Stomach (tissue), 19 donors: ENCODE results near the gene DUSP9. TPM values are rescaled to one million over a fixed set of nuclear protein-coding genes. Genes with fewer than 3 reads are reported as not detected.

Experiments
- DNase-seq, 2 donors: peaks; one replicate each; pipeline versions ENCODE4 v3.0.0 to v3.0.0-alpha.2; 2013 to 2019
- H3K27ac ChIP-seq, 5 donors: fragments of 200-600 bp in 4 of 5; sonication (generic) in 4 of 5; one replicate each; pipeline ENCODE4 v1.5.1; 2013 to 2019; ENCODE audit warnings: mild to moderate bottlenecking in 1 of 5, moderate library complexity in 1 of 5
- H3K27me3 ChIP-seq, 3 donors: fragments of 200-600 bp; sonication (generic); one replicate each; pipeline ENCODE4 v1.5.1; 2017 to 2019; ENCODE audit warnings: mixed run types in 1 of 3
- H3K36me3 ChIP-seq, 4 donors: fragments of 200-600 bp; sonication (generic); 1 replicate in 3 of 4; 2 replicates in 1 of 4; pipeline ENCODE4 v1.5.1; 2016 to 2019
- H3K4me1 ChIP-seq, 4 donors: fragments of 200-600 bp; sonication (generic); one replicate each; pipeline ENCODE4 v1.5.1; 2016 to 2019
- H3K4me3 ChIP-seq, 4 donors: fragments of 200-600 bp; sonication (generic) in 3 of 4; one replicate each; pipeline ENCODE4 v1.5.1; 2016 to 2019; ENCODE audit warnings: mild to moderate bottlenecking in 1 of 4
- H3K9me3 ChIP-seq, 4 donors: fragments of 200-600 bp; sonication (generic); one replicate each; pipeline ENCODE4 v1.5.1; 2016 to 2019
- EP300 ChIP-seq: sonication (generic); formaldehyde crosslinking; IDR thresholded peaks from one replicate; pipeline ENCODE4 v1.6.1; 2017; ENCODE audit warnings: antibody characterized with exemption
- POLR2A ChIP-seq, 4 donors: fragments of 450-650 bp; IDR thresholded peaks; one replicate each; pipeline ENCODE4 v1.6.1; 2016; ENCODE audit warnings: antibody characterized with exemption in 4 of 4, control low read depth in 2 of 4, mild to moderate bottlenecking in 1 of 4, moderate library complexity in 1 of 4
- POLR2AphosphoS5 ChIP-seq, 3 donors: sonication (generic); formaldehyde crosslinking; IDR thresholded peaks; one replicate each; pipeline ENCODE4 v1.6.1; 2016; ENCODE audit warnings: antibody characterized with exemption in 3 of 3
- WGBS, 5 donors: extraction: QIAGEN DNeasy Blood & Tissue Kit in 3 of 5; methylation state at CpG; one replicate each; pipeline versions ENCODE4 v1.1.5 to v1.1.7; 2013 to 2018; 5-methylcytosine and 5-hydroxymethylcytosine counted together
- intact Hi-C: fragments of 100-400 bp; cut with DNase I; formaldehyde crosslinking; loops from one replicate; pipeline ENCODE4 v1.15.1; 2023; ENCODE audit warnings: low total_unique reads
- long read RNA-seq, 10 donors: transcript quantifications; one replicate each; lab custom pipeline, GENCODE V29; 2026
- polyA plus RNA-seq, 3 donors: library from polyadenylated mRNA; stranded (reverse); fragments of 200-250 nt; gene quantifications; one replicate each; pipeline ENCODE4 v1.2.3, GENCODE V29; 2013
- total RNA-seq, 5 donors: library from RNA; depleted of rRNA; stranded (reverse); fragments of >200 nt; gene quantifications; one replicate each; pipeline versions ENCODE4 v1.1.0 to v1.2.3, GENCODE V29; 2014 to 2016
- TF ChIP-seq, protein P1 (sequence below), 7 experiments: fragments of 450-650 bp in 4 of 7; fragments of 200-600 bp in 3 of 7; sonication (generic) in 3 of 7; IDR thresholded peaks; one replicate each; pipeline ENCODE4 v1.5.1; 2016 to 2019; ENCODE audit warnings: antibody characterized with exemption in 7 of 7, control low read depth in 2 of 7, mild to moderate bottlenecking in 1 of 7
- donor health status: healthy with polysubstance abuse.
- donor health status: Bipolar disorder and iron deficiency.
- donor health status: healthy.

DUSP9 gene, protein sequence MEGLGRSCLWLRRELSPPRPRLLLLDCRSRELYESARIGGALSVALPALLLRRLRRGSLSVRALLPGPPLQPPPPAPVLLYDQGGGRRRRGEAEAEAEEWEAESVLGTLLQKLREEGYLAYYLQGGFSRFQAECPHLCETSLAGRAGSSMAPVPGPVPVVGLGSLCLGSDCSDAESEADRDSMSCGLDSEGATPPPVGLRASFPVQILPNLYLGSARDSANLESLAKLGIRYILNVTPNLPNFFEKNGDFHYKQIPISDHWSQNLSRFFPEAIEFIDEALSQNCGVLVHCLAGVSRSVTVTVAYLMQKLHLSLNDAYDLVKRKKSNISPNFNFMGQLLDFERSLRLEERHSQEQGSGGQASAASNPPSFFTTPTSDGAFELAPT
- total RNA-seq (under 1 TPM in 1 of 5 donors, not detected in 4; 0.18 TPM), polyA plus RNA-seq (under 1 TPM in 1 of 3 donors, not detected in 2; 0.25 TPM)
- long read RNA-seq, donor 1, result 0 reads
- long read RNA-seq, donor 2, result 0 reads
- long read RNA-seq, donor 3, result 0 reads
- long read RNA-seq, donor 4, result 0 reads
- long read RNA-seq, donor 5, result 0 reads
- long read RNA-seq, donor 6, partial matches to known transcripts, result 0 of 1 reads
- long read RNA-seq, donor 6, other reads (novel, unspliced or antisense), result 0 of 1 reads
- long read RNA-seq, donor 7, result 0 reads
- long read RNA-seq, donor 8, result 0 reads
- long read RNA-seq, donor 9, partial matches to known transcripts, result 0 of 1 reads
- long read RNA-seq, donor 9, other reads (novel, unspliced or antisense), result 0 of 1 reads
- long read RNA-seq, donor 10, partial matches to known transcripts, result 0 of 1 reads
- long read RNA-seq, donor 10, other reads (novel, unspliced or antisense), result 0 of 1 reads

DNA sequence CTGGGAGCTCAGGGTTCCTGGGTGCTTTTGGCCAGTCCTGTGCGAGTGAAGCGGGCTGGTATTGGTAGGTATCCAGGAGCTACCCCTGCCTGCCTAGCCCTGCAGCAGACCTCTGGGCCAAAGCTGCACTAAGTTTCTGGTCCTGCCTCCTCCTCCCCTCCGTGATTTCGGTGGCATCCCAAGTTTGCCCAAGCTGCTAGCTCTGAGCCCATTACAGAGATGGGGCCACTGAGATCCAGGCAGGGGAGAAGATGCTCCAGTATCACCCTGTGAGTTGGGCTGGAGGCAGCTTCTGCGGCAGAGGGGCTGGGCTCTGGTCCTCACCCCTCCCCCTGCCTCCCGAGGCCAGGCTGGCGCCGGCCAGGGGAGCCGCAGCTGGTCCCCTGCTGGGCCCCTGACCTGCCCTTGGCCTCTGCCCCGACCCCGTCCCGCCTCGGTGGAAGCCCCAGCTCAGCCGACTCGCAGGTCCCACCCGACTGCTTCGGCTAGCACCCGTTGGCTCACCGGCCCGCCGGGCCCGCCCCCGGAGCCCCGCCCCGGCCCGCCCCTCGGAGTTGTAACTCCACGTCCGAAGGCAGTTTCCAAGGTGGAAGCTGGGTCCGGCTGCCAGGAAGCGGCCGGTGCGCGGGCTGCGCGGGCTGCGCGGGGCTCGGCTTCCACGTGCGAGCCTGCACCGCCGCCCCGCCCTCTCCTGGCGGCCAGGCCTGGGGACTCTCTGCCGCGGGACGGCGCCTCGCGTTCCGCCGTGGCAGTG is at the start of gene DUSP9:
TSS of gene DUSP9 (plus strand) at position 584 of the 754 bp plus-strand sequence. CDS start 751 bp downstream, outside the sequence.
- WGBS, 5 donors, result 3 to 33% (median 23%) methylated on average over 4 to 52 of the region's 53 CpGs
- H3K4me1 ChIP-seq, result peaks cover 0 to 43% (median 39%) of the 10 kb centered on the region in 4 donors
- peaks cover 0 to 4% (median 0%) of the 10 kb centered on the region in 4 donors for H3K9me3 ChIP-seq
- peak; percentile 36 to 77 for DNase-seq
- H3K27ac ChIP-seq, result no peak within 1 kb of the TSS
- H3K4me3 ChIP-seq, result peak within 1 kb of the TSS; percentile 15 to 45 (median 28)
- intact Hi-C loops, result no loop called here
- peaks cover 23 to 78% (median 73%) of the 10 kb centered on the region in 3 donors for H3K27me3 ChIP-seq
- TF ChIP-seq POLR2AphosphoS5 (IDR thresholded peaks at IDR 0.05), result no peak
- TF ChIP-seq, protein P1, sequence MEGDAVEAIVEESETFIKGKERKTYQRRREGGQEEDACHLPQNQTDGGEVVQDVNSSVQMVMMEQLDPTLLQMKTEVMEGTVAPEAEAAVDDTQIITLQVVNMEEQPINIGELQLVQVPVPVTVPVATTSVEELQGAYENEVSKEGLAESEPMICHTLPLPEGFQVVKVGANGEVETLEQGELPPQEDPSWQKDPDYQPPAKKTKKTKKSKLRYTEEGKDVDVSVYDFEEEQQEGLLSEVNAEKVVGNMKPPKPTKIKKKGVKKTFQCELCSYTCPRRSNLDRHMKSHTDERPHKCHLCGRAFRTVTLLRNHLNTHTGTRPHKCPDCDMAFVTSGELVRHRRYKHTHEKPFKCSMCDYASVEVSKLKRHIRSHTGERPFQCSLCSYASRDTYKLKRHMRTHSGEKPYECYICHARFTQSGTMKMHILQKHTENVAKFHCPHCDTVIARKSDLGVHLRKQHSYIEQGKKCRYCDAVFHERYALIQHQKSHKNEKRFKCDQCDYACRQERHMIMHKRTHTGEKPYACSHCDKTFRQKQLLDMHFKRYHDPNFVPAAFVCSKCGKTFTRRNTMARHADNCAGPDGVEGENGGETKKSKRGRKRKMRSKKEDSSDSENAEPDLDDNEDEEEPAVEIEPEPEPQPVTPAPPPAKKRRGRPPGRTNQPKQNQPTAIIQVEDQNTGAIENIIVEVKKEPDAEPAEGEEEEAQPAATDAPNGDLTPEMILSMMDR (IDR thresholded peaks at IDR 0.05), result no peak
- TF ChIP-seq POLR2A (IDR thresholded peaks at IDR 0.05), result no peak
- TF ChIP-seq EP300, result no peak
- no peaks in the 10 kb centered on the region for H3K36me3 ChIP-seq

DNA sequence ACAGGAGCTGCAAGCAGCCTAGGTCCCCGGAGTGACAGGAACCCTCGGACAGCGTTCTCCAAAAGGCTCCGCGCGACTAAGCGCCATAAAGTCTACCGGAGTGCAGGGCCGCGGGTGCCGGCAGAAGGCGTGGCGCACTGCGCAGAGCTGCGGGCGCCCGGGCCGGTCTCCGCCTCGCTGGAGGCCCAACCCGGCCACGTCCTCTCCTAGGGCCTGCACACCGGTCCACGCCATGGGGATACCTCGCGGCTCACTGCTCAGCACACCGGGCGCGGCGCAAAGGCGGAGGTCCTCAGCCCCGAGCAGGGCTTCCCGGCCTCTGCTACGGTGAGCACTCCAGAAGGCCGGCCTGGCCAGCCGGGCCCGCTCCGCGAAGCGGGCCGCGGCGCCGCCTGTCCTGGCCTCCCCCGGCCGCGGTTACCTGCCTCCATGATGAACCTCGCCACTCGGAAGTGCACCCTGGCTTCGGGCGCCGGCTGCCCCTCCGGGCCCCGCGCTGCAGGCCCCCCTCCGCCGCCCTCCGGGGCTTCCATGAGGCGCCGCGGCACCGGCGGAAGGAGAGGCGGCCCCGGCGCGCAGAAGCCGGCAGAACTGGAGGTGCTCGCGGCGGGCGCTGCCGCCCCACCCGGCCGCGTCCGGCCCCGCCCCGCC is 48.3 kb upstream of the DUSP9 start, which contains the start of gene CCNQ:
TSS of gene CCNQ (minus strand) at position 599 of the 651 bp plus-strand sequence. CDS start at position 533, 66 bp downstream.
- H3K4me1 ChIP-seq, result peaks cover 4 to 27% (median 17%) of the 10 kb centered on the region in 4 donors
- peak; percentile 30 to 55 for DNase-seq
- WGBS, 5 donors, result 0 to 43% (median 21%) methylated on average over 2 to 65 of the region's 79 CpGs
- peaks cover 0 to 26% (median 21%) of the 10 kb centered on the region in 4 donors for H3K36me3 ChIP-seq
- H3K27ac ChIP-seq, result peak within 1 kb of the TSS; percentile 61 to 85 (median 74)
- peaks cover 0 to 16% (median 4%) of the 10 kb centered on the region in 4 donors for H3K9me3 ChIP-seq
- no peaks in the 10 kb centered on the region for H3K27me3 ChIP-seq
- intact Hi-C loops, result no loop called here
- peak within 1 kb of the TSS; percentile 64 to 90 (median 72) for H3K4me3 ChIP-seq
- no peak for TF ChIP-seq POLR2AphosphoS5 (IDR thresholded peaks at IDR 0.05)
- TF ChIP-seq, protein P1 (IDR thresholded peaks at IDR 0.05), result no peak
- no peak for TF ChIP-seq POLR2A (IDR thresholded peaks at IDR 0.05)
- no peak for TF ChIP-seq EP300

DNA sequence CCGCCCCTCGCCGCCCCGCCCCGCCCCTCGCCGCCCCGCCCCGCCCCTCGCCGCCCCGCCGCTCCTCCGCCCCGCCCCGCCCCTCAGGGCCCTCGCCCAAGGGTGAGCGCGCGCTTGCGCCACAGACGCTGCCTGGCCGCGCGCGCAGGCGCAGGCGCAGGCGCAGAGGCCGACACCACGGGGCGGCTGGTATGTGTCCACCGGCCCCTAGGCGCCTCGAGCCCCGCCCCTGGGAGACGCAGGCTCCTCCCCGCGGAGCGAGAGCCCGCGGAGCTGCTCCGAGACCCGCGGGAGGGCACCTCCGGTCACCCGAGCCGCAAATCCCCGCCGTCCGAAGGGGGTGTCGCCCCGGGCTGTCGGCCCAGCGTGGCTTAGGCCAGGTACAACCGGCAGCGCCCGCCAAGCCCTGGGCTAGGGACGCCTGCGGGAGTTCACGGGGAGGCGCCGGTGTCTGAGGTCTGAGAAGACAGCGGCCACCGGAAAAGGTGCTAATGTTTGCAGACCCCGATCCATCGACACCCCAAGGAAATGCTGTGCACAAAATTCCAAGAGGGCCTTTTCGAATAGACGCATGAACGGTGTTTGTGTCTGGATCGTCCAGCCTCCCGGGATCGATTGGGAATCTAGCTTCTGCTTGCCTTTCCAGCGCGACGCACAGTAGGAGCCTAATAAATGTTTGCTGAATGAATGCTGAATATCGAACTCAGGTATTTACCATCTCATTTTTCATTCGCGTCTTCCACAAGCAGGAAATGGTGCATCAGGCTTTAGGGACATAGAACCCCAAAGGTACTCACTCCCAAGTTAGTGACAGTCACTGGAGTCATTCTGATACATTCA is 47.6 kb upstream of the DUSP9 start:
- intact Hi-C loops, result no loop called here
- H3K9me3 ChIP-seq, result peaks cover 0 to 16% (median 4%) of the 10 kb centered on the region in 4 donors
- TF ChIP-seq POLR2A (IDR thresholded peaks at IDR 0.05) (no peak), EP300 (no peak), POLR2AphosphoS5 (IDR thresholded peaks at IDR 0.05) (peak in 1 of 3 donors; percentile 56)
- TF ChIP-seq, protein P1 (IDR thresholded peaks at IDR 0.05), result no peak
- no peaks in the 10 kb centered on the region for H3K27me3 ChIP-seq
- peak overlapping the region; percentile 49 to 90 (median 62) for H3K4me3 ChIP-seq
- H3K27ac ChIP-seq, result peak overlapping the region; percentile 61 to 82 (median 70)
- 1 to 32% (median 4%) methylated on average over 12 to 63 of the region's 79 CpGs for WGBS, 5 donors
- DNase-seq, result peak; percentile 90 to 96
- peaks cover 4 to 27% (median 17%) of the 10 kb centered on the region in 4 donors for H3K4me1 ChIP-seq
- H3K36me3 ChIP-seq, result peaks cover 0 to 18% (median 13%) of the 10 kb centered on the region in 4 donors
